HG02852 (cell line): ENCODE measurements around the gene SPG21.
"Not testable (repeated sequence)": the region's sequence is repeated elsewhere in the genome, so short reads cannot be mapped to it uniquely, and the experiment has no call there.

Experiments
- ATAC-seq: cut with Tn5 transposase; IDR thresholded peaks from one replicate; pipeline ENCODE4 v1.9.1; 2021; ENCODE audit warnings: mild to moderate bottlenecking, moderate library complexity; ENCODE audit not compliant: unreplicated experiment

The SPG21 gene

GRCh38 chr15:64989416-64990167 is at the start of gene SPG21:
SPG21 (minus strand) TSS chr15:64989914; CDS start chr15:64983569, 6,345 bp downstream.
- ATAC-seq: peak; percentile 90

GRCh38 chr15:65038836-65039235 is 49.1 kb upstream of the SPG21 start:
- no peak for ATAC-seq

- no peak for ATAC-seq
Observed at GRCh38 chr15:65038428-65038827, 48.7 kb upstream of the SPG21 start.

GRCh38 chr15:65037309-65037708 is 47.6 kb upstream of the SPG21 start:
- ATAC-seq: no peak

GRCh38 chr15:65034719-65035118 is 45.0 kb upstream of the SPG21 start:
- ATAC-seq: no peak

- no peak for ATAC-seq
Observed at GRCh38 chr15:65033659-65034269, 44.0 kb upstream of the SPG21 start.

- ATAC-seq: no peak
Observed at GRCh38 chr15:65032801-65033537, 43.3 kb upstream of the SPG21 start.

- ATAC-seq: no peak
Observed at GRCh38 chr15:65029736-65030208, 40.1 kb upstream of the SPG21 start.

- peak; percentile 77 for ATAC-seq
Observed at GRCh38 chr15:65028921-65029735, 39.4 kb upstream of the SPG21 start, which contains the start of gene MTFMT. MTFMT (minus strand) TSS chr15:65029639; CDS start chr15:65029613, 26 bp downstream.

- no peak for ATAC-seq
Observed at GRCh38 chr15:65028338-65028737, 38.6 kb upstream of the SPG21 start.

- ATAC-seq: no peak
Observed at GRCh38 chr15:65027593-65027992, 37.9 kb upstream of the SPG21 start.

- ATAC-seq: no peak
Observed at GRCh38 chr15:65026756-65027155, 37.0 kb upstream of the SPG21 start.

GRCh38 chr15:65021488-65021887 is 31.8 kb upstream of the SPG21 start:
- ATAC-seq: no peak

- no peak for ATAC-seq
Observed at GRCh38 chr15:65020419-65020818, 30.7 kb upstream of the SPG21 start.

GRCh38 chr15:65011198-65011597 is 21.5 kb upstream of the SPG21 start:
- ATAC-seq: not testable (repeated sequence)

- no peak for ATAC-seq
Observed at GRCh38 chr15:65008983-65009382, 19.3 kb upstream of the SPG21 start.

- no peak for ATAC-seq
Observed at GRCh38 chr15:65006876-65007275, 17.2 kb upstream of the SPG21 start.

- no peak for ATAC-seq
Observed at GRCh38 chr15:65004993-65005392, 15.3 kb upstream of the SPG21 start.

GRCh38 chr15:64997745-64998375 is 8.1 kb upstream of the SPG21 start:
- no peak for ATAC-seq

GRCh38 chr15:64997066-64997465 is 7.4 kb upstream of the SPG21 start:
- no peak for ATAC-seq
